ENCODE data around the gene ERICH2.
"Not testable (repeated sequence)": the region's sequence is repeated elsewhere in the genome, so short reads cannot be mapped to it uniquely, and the experiment has no call there.

ERICH2 gene, protein sequence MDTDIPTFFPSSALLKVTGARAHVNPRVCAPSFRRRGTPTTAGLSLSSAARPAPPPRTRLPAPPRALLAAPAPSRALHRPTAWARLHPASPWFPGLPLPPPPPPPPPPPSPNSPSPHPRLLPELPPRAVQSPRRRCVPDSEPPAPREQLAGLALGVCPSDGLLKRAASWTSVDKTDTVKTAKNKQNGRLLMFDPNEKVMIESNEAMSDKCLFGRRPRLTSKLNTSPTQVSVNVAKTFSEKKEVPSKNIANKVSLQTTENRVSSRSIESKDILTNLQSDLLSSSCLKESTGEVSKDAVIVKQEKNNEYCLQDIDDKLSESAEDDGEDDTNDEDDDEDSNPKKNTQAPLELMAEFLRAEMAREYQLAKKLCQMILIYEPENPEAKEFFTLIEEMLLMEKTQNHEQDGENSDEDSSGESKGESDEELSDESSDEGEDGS

DNA sequence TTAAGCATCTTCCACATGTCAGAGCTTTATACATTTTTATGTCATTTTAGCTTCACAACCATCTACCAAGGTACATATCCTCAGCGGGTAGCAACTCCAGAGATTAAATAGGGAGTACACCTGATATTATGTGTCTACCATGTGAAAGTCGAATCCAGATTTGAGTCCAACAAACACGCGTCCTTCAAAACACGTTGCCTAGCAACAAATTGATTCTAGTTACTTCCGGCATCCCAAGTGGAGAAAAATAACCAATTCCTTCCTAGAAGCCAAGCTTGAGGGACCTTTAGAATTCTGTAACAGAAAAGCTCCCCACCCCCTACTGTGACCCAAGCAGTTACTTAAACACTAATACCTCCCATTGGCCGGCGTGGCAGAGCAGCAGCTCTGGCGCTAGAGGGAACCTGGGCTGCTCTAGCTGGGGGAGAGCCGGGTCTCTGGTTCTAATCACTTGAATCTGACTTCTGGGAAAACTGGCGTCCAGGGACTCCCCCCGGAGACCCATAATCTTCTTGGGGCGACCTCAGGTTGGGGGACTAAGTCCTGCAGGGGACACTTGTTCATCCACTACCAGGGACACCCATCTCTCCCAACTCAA, at the start of gene ERICH2:
ERICH2 (plus strand) TSS at position 371 of the 598 bp plus-strand sequence. CDS start 304 bp downstream, outside the sequence.
- DNase-seq: peak; percentile 3

- DNase-seq: no peak
Observed at GRCh38 chr2:170721678-170722077, 48.5 kb upstream of the ERICH2 start.

- DNase-seq: no peak
Observed at GRCh38 chr2:170722301-170722700, 47.9 kb upstream of the ERICH2 start.

DNA sequence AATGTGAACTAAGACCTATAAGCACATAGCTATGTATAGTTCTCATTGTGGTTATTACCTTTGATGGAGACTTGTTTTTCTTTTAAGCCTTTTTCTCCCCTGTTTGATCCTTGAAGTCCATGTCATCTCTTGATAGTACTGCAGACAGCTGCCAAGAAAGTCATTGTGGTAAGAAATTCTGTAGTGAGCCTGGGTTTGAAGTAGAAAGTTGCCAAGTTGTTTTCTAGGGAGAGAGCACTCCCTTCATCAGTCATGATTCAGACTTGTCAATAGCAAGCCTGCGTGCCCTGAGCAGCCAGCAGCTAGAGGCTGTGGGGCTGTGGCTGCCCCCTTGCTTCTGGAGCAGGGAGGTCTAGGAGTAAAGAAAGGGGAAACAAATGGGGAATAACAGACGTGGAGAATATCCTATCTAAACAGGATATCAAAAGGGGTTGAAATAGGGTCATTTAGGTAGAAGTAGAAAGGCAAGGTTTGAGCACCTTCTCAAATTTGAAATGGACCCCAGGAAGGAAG, 46.7 kb upstream of the ERICH2 start:
- DNase-seq: no peak

- DNase-seq: no peak
Observed at GRCh38 chr2:170733798-170734600, 36.2 kb upstream of the ERICH2 start.

GRCh38 chr2:170734601-170735000, 35.6 kb upstream of the ERICH2 start:
- DNase-seq: not testable (repeated sequence)

GRCh38 chr2:170736628-170737027, 33.5 kb upstream of the ERICH2 start:
- DNase-seq: no peak

- DNase-seq: no peak
Observed at GRCh38 chr2:170737406-170737805, 32.8 kb upstream of the ERICH2 start.

DNA sequence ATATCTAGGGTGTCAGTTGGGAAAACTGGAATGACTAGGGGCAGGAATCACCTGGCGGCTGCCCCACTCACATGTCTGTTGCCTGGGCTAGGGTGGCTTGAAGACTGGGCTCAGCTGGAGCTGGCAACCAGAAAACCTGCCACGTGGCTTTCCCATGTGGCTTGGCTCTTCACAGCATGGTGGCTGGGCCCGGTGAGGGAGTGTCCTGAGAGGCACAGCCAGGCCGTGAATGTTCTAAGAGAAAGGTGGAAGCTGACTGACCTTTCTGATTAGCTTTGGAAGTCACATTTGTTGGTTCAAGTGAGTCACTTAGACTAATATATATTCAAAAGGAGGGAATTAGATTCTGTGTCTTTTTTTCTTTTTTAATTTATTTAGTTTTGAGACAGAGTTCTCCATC, 32.4 kb upstream of the ERICH2 start:
- DNase-seq: no peak

DNA sequence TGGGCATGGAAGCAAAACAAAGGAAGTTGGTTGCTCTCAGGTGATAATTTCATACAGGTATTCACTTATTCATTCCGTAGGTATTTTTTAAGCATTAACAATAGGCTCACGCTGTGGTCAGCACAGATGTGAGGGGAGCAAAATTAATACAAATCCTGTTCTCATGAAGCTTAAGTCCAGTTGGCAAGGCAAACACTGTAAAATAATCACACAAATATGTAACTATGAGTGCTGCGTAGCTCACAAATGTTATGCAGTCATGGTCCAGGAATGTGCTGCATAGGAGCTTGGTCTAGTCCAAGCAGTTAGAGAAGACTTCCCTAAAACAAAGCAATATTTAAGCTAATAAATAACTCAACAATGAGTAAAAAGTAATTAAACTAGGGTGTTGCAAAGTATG, 31.1 kb upstream of the ERICH2 start:
- DNase-seq: no peak

DNA sequence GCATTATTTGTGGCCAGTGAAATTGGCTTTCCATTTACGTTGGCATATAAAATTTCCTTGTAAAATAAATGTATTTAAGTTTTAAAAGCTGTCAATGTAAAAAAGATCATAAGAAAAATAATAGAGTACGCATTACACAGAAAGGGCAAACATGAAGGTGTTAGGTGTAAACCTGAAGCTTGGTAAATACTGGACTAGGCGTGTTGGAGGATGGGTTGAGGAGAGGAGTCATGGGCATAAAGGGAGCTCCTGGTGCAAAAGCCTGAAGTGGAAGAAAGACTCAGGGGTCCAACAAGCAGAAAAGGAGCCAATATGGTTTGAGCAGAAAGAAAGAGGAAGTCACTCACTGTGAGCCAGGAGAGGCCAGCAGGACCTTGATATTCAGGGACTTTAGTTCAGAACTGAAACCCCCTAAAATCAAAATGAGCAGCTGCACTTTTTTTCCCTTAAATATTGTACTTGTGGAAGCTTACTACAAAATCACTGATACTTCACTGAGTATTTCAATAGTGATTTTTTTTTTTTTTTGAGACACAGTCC, 30.6 kb upstream of the ERICH2 start:
- DNase-seq: no peak

GRCh38 chr2:170740660-170741059, 29.5 kb upstream of the ERICH2 start:
- DNase-seq: no peak

DNA sequence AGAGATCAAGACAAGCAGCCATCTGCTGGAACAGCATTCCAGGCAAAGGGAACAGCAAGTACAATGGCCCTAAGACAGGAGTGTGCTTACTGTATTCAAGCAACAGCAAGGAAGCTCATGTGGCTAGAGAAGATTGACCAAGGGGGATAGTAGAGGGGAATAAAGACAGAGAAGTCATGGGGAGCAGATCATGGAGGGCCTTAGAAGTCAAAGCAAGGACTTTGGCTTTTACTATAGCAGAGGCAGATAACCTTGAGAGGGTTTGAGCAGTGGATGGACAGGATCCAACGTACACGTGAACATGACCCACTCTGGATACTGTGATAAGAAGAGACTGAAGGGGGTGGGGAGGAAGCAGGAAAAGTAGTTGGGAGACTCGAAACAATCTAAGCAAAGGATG, 28.2 kb upstream of the ERICH2 start:
- no peak for DNase-seq

DNA sequence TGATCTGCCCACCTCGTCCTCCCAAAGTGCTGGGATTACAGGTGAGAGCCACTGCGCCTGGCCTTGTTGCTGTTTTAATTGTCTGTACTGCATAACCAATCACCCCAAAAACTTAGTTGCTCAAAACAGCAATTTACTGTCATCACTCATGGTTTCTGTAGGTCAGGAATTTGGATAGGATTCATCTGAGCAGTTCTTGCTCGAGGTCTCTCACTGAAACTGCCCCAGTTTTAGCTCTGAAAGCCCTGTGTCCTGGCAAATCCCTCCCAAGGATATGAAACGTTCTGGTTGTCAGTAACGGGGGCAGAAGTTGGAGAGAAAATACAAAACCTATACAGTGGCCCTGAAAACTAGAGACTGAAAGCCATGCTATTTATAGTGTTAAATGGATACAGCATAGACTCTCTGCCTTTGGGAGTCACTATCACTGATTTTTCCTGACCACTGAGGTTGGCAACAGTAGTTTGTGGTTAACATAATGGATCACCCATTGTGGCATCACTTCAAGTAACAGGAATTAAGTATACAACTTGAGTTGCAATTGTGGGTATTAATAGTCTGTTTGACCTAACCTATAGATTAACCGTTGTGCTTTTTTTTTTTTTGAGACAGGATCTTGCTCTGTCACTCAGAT, 27.2 kb upstream of the ERICH2 start:
- no peak for DNase-seq

GRCh38 chr2:170743530-170744239, 26.5 kb upstream of the ERICH2 start:
- DNase-seq: no peak

GRCh38 chr2:170744248-170745002, 25.8 kb upstream of the ERICH2 start:
- DNase-seq: no peak

DNA sequence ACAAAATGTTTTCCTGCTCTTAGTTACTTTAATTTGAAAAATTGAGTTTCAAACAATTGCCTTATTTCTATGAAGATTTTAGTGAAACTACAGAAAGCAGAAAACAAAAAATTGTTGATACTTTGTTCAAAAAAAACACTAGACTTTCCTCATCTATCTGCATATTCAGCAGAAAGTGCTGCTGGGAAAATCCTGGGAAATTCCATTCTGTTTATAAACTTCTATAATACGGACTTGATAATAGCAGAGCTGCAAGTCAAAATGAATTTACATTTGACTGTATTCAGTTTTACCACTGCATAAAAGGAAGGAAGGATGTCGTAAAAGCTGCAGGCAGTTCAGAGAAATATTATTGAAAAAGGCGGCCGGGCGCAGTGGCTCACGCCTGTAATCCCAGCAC, 24.9 kb upstream of the ERICH2 start:
- no peak for DNase-seq

GRCh38 chr2:170747921-170748320, 22.3 kb upstream of the ERICH2 start:
- no peak for DNase-seq

DNA sequence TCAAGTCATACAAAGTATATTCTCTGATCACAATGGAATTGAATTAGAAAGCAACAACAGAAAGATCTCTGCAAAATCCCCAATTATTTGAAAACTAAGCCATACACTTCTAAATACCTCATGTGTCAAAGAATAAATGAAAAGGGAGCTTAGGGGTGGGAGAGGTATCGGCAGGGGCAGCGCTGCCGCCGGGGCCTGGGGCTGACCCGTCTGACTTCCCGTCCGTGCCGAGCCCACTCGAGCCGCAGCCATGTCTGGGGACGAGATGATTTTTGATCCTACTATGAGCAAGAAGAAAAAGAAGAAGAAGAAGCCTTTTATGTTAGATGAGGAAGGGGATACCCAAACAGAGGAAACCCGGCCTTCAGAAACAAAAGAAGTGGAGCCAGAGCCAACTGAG, 18.6 kb upstream of the ERICH2 start:
- DNase-seq: not testable (repeated sequence)

GRCh38 chr2:170761572-170761971, 8.6 kb upstream of the ERICH2 start:
- no peak for DNase-seq

GRCh38 chr2:170762760-170763159, 7.4 kb upstream of the ERICH2 start:
- no peak for DNase-seq

Measured in stimulated activated naive CD4-positive, alpha-beta T cell treated with Interleukin-2 at 50 U/mL for 16 hours (primary cell).